Ishikawa (cell line): ENCODE data around the gene GPX4.

Source experiments
- CEBPB ChIP-seq: IDR thresholded peaks from 2 replicates; pipeline ENCODE4 v1.6.1; 2012
- CREB1 ChIP-seq: IDR thresholded peaks from 2 replicates; pipeline ENCODE4 v1.6.1; 2012; ENCODE audit warnings: low read depth
- EGR1 ChIP-seq: IDR thresholded peaks from 2 replicates; pipeline ENCODE4 v1.6.1; 2012
- EP300 ChIP-seq: IDR thresholded peaks from 2 replicates; pipeline ENCODE4 v1.6.1; 2012; ENCODE audit warnings: borderline replicate concordance
- FOXM1 ChIP-seq: IDR thresholded peaks from 2 replicates; pipeline ENCODE4 v1.6.1; 2012; ENCODE audit warnings: low read depth, borderline replicate concordance
- NFIC ChIP-seq: IDR thresholded peaks from 2 replicates; pipeline ENCODE4 v1.6.1; 2012
- RAD21 ChIP-seq: IDR thresholded peaks from 2 replicates; pipeline ENCODE4 v1.6.1; 2012; ENCODE audit warnings: low read depth
- TAF1 ChIP-seq: IDR thresholded peaks from 2 replicates; pipeline ENCODE4 v1.6.1; 2012; ENCODE audit warnings: low read depth, mild to moderate bottlenecking
- TCF12 ChIP-seq: IDR thresholded peaks from 2 replicates; pipeline ENCODE4 v1.6.1; 2012; ENCODE audit warnings: low read depth
- TEAD4 ChIP-seq: IDR thresholded peaks from 2 replicates; pipeline ENCODE4 v1.6.1; 2012
- YY1 ChIP-seq: IDR thresholded peaks from 2 replicates; pipeline ENCODE4 v1.6.1; 2012; ENCODE audit warnings: low read depth
- ZBTB7A ChIP-seq: IDR thresholded peaks from 2 replicates; pipeline ENCODE4 v1.6.1; 2012; ENCODE audit warnings: low read depth
- TF ChIP-seq, protein P1 (sequence below): IDR thresholded peaks from 2 replicates; pipeline ENCODE4 v1.6.1; 2012
- TF ChIP-seq, protein P2 (sequence below): IDR thresholded peaks from 2 replicates; pipeline ENCODE4 v1.6.1; 2012; ENCODE audit warnings: low read depth, mild to moderate bottlenecking
- TF ChIP-seq, protein P3 (sequence below): IDR thresholded peaks from 2 replicates; pipeline ENCODE4 v1.6.1; 2012

GPX4 gene

DNA sequence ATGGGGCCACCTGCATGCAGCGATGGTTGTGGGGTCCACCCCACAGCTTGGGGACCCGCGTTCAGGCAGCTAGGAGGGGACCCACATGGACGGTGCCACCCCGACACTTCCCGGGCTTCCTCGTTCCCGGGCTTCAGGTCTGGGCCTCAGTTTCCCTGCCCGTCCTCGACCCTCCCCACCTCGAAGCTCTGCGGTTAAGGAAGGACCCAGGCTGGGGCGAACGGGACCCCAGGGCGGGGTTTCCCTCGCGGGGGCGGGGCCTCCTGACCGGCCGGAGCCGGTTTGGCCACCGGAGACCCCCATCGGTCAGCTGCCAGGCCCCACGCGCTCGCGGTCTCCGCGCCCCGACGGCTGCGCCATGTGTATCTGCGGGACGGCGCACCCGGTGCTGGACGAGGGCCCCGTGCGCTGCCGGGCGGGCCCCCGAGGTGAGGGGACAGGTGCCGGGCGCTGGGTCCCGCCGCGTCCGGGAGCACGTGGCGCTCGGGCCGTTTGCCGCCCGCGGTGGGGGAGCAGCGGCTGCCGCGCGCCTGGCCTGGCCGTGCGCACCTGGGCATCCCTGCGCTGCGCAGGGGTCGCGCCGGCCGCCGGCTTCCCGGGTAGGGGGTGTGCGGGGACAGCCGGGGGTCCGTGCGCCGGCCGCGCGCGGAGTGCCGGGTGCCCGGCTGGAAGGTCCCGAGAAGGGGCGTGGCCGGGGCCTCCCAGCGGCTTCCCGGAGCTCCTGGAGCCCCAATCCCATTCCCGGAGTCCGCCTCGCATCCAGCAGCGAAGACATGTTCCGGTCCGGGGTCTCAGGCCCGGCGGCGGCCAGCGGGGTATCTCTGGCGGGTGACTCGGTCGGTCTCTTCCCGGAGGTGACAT is 32.6 kb upstream of the GPX4 start:
- TF ChIP-seq CEBPB, result no peak
- no peak for TF ChIP-seq FOXM1
- TF ChIP-seq ZBTB7A, result peak; percentile 28; the same call in 1 of the 2 replicates
- TF ChIP-seq, protein P1, sequence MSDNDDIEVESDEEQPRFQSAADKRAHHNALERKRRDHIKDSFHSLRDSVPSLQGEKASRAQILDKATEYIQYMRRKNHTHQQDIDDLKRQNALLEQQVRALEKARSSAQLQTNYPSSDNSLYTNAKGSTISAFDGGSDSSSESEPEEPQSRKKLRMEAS, result peak; percentile 70

DNA sequence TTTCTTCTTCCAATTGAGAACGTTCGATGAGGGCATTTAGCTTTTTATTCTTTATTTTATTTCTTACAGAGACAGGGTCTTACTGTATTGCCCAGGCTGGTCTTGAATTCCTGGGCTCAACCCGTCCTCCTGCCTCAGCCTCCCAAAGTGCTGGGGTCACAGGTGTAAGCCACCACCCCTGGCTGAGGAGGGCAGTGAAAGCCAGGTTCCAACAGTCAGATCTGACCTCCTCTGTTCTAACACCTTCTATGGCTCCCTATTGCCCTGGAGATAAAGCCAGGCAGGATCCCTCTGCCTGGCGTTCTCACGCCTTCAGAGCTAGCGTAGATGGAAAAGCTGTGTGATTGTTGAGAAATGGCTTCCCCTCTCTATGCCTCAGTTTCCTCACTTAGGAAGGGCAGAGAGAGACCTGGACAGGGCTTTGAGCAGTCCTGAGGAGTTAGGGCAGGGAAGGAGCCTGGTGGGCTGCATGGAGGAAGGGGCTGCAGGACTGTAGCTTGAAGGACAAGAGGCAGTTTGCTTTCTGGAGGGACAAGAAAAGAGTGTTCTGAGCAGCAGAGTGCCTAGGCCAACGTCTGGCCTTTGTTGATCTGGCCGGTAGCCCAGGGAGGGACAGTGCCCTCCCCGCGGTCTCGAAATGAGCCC is 31.3 kb upstream of the GPX4 start:
- TF ChIP-seq TAF1, result no peak
- no peak for TF ChIP-seq CREB1
- TF ChIP-seq, protein P2, sequence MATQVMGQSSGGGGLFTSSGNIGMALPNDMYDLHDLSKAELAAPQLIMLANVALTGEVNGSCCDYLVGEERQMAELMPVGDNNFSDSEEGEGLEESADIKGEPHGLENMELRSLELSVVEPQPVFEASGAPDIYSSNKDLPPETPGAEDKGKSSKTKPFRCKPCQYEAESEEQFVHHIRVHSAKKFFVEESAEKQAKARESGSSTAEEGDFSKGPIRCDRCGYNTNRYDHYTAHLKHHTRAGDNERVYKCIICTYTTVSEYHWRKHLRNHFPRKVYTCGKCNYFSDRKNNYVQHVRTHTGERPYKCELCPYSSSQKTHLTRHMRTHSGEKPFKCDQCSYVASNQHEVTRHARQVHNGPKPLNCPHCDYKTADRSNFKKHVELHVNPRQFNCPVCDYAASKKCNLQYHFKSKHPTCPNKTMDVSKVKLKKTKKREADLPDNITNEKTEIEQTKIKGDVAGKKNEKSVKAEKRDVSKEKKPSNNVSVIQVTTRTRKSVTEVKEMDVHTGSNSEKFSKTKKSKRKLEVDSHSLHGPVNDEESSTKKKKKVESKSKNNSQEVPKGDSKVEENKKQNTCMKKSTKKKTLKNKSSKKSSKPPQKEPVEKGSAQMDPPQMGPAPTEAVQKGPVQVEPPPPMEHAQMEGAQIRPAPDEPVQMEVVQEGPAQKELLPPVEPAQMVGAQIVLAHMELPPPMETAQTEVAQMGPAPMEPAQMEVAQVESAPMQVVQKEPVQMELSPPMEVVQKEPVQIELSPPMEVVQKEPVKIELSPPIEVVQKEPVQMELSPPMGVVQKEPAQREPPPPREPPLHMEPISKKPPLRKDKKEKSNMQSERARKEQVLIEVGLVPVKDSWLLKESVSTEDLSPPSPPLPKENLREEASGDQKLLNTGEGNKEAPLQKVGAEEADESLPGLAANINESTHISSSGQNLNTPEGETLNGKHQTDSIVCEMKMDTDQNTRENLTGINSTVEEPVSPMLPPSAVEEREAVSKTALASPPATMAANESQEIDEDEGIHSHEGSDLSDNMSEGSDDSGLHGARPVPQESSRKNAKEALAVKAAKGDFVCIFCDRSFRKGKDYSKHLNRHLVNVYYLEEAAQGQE, result no peak
- TF ChIP-seq RAD21, result no peak
- TF ChIP-seq FOXM1, result no peak
- no peak for TF ChIP-seq TEAD4
- TF ChIP-seq YY1, result no peak
- TF ChIP-seq CEBPB, result no peak
- TF ChIP-seq ZBTB7A, result no peak
- TF ChIP-seq EP300, result no peak
- TF ChIP-seq TCF12, result no peak

DNA sequence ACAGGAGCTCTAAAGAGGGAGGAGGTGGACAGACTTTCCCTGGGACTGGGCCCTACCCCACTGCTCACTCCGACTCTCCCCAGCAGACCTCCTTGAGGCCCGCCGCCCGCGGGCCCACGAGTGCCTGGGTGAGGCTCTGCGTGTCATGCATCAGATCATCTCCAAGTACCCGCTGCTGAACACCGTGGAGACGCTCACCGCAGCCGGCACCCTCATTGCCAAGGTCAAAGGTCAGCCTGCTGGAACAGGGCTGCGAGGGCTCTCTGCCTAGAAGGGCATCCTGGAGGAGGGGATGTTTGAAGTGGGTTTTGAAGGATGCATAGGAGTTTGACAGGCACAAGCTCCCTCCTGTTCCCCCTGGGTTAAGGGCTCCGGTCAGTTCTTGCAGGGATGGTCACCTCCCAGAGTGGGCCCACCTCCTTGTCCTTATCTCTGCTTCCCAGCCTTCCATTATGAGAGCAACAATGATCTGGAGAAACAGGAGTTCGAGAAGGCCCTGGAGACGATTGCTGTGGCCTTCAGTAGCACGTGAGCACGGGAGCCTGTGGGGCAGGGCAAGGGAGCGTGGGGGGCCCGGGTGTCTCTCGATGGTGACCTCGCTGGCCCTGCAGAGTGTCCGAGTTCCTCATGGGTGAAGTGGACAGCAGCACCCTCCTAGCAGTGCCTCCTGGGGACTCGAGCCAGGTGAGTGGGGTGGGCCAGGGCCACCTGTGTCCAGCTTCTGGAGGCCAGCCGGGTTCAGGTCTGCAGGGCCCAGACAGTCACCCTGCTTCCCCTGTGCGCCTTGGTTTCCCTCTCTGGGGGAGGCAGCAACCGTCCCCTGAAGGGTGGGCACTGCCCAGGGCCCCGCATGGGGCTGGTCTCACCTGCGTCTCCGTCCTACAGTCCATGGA is 30.5 kb upstream of the GPX4 start:
- TF ChIP-seq FOXM1 (no peak), ZBTB7A (no peak), RAD21 (no peak), TAF1 (no peak), YY1 (no peak), CREB1 (no peak), EP300 (no peak), CEBPB (no peak), TCF12 (no peak), EGR1 (no peak), NFIC (no peak), TEAD4 (no peak)
- TF ChIP-seq, protein P2, result no peak
- TF ChIP-seq, protein P1, result no peak
- TF ChIP-seq, protein P3, sequence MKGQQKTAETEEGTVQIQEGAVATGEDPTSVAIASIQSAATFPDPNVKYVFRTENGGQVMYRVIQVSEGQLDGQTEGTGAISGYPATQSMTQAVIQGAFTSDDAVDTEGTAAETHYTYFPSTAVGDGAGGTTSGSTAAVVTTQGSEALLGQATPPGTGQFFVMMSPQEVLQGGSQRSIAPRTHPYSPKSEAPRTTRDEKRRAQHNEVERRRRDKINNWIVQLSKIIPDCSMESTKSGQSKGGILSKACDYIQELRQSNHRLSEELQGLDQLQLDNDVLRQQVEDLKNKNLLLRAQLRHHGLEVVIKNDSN, result no peak

DNA sequence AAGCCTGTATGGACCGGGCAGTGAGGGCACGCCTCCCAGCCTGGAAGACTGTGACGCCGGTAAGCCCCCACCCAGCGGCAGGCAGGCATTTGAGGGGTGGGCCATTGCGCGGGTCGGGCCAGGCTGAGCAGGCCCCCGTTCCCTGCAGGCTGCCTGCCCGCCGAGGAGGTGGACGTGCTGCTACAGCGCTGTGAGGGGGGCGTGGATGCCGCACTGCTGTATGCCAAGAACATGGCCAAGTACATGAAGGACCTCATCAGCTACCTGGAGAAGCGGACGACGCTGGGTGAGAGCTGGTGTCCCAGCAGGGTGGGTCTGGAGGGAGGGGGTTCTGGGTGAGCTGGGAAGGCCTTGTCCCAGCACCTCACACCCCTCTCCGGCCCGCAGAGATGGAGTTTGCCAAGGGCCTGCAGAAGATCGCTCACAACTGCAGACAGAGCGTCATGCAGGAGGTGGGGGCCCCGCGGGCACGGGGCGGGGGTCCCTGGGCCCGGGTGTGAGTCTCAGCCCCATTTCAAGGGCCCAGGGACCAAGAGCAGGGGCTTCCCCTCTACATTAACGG is 29.8 kb upstream of the GPX4 start:
- TF ChIP-seq CREB1, result no peak
- no peak for TF ChIP-seq CEBPB
- 0 out of 2 replicates have a peak, but pooled peaks have one; percentile 65 for TF ChIP-seq ZBTB7A

DNA sequence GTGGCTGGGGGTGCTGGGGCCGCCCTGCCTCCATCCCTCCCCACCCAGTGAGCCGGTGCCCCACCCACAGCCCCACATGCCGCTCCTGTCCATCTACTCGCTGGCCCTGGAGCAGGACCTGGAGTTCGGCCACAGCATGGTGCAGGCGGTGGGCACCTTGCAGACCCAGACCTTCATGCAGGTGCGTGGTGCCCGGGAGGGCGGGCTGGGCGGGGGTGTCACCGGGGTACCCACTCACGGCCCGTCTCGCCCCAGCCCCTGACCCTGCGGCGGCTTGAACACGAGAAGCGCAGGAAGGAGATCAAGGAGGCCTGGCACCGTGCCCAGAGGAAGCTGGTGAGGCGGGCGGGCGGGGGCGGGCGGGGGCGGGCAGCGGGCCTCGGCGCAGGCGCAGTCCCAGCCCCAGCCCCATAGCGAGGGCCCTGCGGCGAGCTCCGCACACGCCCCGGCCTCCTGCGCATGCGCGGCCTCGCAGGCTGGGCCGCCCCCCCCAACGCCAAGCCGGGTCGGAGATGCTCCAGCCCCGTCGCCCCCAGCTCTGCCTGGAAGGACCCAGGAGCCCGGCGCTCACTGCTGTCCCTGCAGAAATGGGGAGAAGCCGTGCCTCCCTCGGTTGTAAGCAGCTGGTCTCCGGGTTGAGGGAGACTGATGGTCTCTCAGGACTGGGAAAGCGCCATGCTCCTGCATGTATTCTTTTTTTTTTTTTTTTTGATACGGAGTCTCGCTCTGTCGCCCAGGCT is 29.1 kb upstream of the GPX4 start:
- TF ChIP-seq, protein P2, result no peak
- no peak for TF ChIP-seq FOXM1
- TF ChIP-seq TEAD4, result no peak
- TF ChIP-seq TAF1, result no peak
- TF ChIP-seq RAD21, result no peak
- no peak for TF ChIP-seq YY1
- TF ChIP-seq, protein P3, result no peak
- TF ChIP-seq CREB1, result no peak
- TF ChIP-seq TCF12, result no peak
- TF ChIP-seq ZBTB7A, result 0 out of 2 replicates have a peak, but pooled peaks have one; percentile 14
- no peak for TF ChIP-seq CEBPB
- TF ChIP-seq EGR1, result 0 out of 2 replicates have a peak, but pooled peaks have one; percentile 2
- peak; percentile 64; the same call in 1 of the 2 replicates for TF ChIP-seq NFIC
- TF ChIP-seq, protein P1, result 0 out of 2 replicates have a peak, but pooled peaks have one; percentile 19
- no peak for TF ChIP-seq EP300
